Suprapubic skin (tissue), 4 donors: ENCODE measurements around the gene C16orf89. TPM values are rescaled to one million over a fixed set of nuclear protein-coding genes. Genes with fewer than 3 reads are reported as not detected.

Experiments used
- DNase-seq, 2 donors: peaks; one replicate each; pipeline ENCODE4 v3.0.0-alpha.2; 2019; ENCODE audit warnings: low spot score in 2 of 2
- H3K27ac ChIP-seq: fragments of 200-600 bp; sonication (generic); one replicate; pipeline ENCODE4 v1.5.1; 2019
- H3K27me3 ChIP-seq: fragments of 200-600 bp; sonication (generic); one replicate; pipeline ENCODE4 v1.5.1; 2019
- H3K36me3 ChIP-seq: fragments of 200-600 bp; sonication (generic); one replicate; pipeline ENCODE4 v1.5.1; 2019
- H3K4me1 ChIP-seq: fragments of 200-600 bp; sonication (generic); one replicate; pipeline ENCODE4 v1.5.1; 2019
- H3K4me3 ChIP-seq: fragments of 200-600 bp; sonication (generic); one replicate; pipeline ENCODE4 v1.5.1; 2019; ENCODE audit warnings: mild to moderate bottlenecking
- H3K9me3 ChIP-seq: fragments of 200-600 bp; sonication (generic); one replicate; pipeline ENCODE4 v1.5.1; 2019
- CTCF ChIP-seq, 2 donors: fragments of 200-600 bp in 1 of 2; fragments of 450-650 bp in 1 of 2; sonication (generic) in 1 of 2; IDR thresholded peaks; one replicate each; pipeline ENCODE4 v1.5.1; 2016 to 2019; ENCODE audit warnings: antibody characterized with exemption in 2 of 2, mild to moderate bottlenecking in 1 of 2, moderate library complexity in 1 of 2
- EP300 ChIP-seq: sonication (generic); formaldehyde crosslinking; IDR thresholded peaks from one replicate; pipeline ENCODE4 v1.6.1; 2017; ENCODE audit warnings: antibody characterized with exemption
- POLR2A ChIP-seq, 2 donors: fragments of 450-650 bp; IDR thresholded peaks; one replicate each; pipeline ENCODE4 v1.6.1; 2017; ENCODE audit warnings: antibody characterized with exemption in 2 of 2, mild to moderate bottlenecking in 2 of 2, moderate library complexity in 2 of 2
- POLR2AphosphoS5 ChIP-seq, 3 donors: sonication (generic); formaldehyde crosslinking; IDR thresholded peaks; one replicate each; pipeline ENCODE4 v1.6.1; 2017; ENCODE audit warnings: antibody characterized with exemption in 3 of 3
- WGBS: methylation state at CpG from one replicate; pipeline ENCODE4 v1.1.5; 2018; 5-methylcytosine and 5-hydroxymethylcytosine counted together
- total RNA-seq, 4 donors: library from RNA; depleted of rRNA; stranded (reverse); fragments of >200 nt; gene quantifications; one replicate each; pipeline ENCODE4 v1.1.0, GENCODE V29; 2016

Gene C16orf89
- total RNA-seq, 4 donors from 2014 or later: 1.6 TPM; not detected in 3

GRCh38 chr16:5062790-5063765, 2.7 kb downstream of the C16orf89 start:
- Histone ChIP-seq H3K4me1 (no peaks in the 10 kb centered on the region), H3K4me3 (no peak overlapping the region), H3K27ac (no peak overlapping the region), H3K27me3 (no peaks in the 10 kb centered on the region), H3K36me3 (no peaks in the 10 kb centered on the region), H3K9me3 (no peaks in the 10 kb centered on the region)
- WGBS: 61% methylated on average over 19 of the region's 19 CpGs
- no peak for DNase-seq
- TF ChIP-seq POLR2A (IDR thresholded peaks at IDR 0.05) (no peak), CTCF (IDR thresholded peaks at IDR 0.05) (no peak), EP300 (no peak), POLR2AphosphoS5 (IDR thresholded peaks at IDR 0.05) (no peak)

DNA sequence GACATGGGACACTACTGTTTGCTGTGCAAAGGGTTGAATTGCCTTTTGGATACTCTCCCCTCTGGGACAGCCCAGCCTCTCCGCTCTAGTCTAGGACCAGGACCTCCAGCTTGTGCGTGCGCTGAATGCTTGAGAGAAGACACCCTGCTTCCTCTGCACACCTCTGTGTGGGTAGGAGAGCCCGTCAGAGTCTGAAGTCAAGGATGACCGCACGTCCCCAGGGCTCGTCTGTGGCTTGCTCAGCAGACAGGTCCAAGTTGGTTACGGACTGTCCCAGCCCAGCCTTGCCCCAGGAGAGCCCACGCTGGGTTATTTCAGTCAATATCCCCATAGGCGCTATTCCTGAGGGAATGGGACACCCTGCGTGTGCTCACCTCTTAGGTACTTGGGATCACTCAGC, 3.7 kb downstream of the C16orf89 start:
- DNase-seq: no peak
- TF ChIP-seq POLR2AphosphoS5 (IDR thresholded peaks at IDR 0.05) (no peak), EP300 (no peak), POLR2A (IDR thresholded peaks at IDR 0.05) (no peak), CTCF (IDR thresholded peaks at IDR 0.05) (no peak)
- H3K9me3 ChIP-seq: no peaks in the 10 kb centered on the region
- H3K4me3 ChIP-seq: no peak overlapping the region
- WGBS: 77% methylated on average over 6 of the region's 11 CpGs
- no peaks in the 10 kb centered on the region for H3K4me1 ChIP-seq
- no peak overlapping the region for H3K27ac ChIP-seq
- no peaks in the 10 kb centered on the region for H3K27me3 ChIP-seq
- H3K36me3 ChIP-seq: no peaks in the 10 kb centered on the region

DNA sequence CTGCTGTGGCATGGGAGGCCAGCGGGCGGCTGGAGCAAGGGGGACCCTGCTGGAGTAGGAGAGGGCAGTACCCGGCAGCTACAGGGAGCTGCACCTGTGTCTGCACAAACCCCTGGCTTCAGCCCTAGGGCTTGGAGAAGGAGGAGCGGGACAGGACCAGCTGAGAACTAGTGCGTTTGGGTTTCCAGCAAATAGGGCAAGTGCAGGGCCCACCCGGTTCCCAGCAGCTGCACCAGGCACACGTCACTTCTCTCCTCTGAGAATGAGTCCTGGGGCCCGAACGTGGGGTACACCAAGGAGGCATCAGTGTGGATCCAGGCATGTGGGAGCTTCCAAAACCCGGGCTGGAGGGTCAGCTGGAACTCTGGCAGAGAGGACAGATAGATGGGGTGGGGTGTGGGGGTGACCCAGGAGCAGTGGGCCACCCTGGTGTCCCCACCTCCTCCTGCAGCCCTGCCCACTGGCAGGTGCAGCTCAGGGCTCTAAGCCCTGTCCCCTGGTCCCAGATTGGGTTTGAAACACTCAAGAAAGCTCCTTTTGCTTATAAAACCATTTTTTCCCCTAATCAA, 5.6 kb downstream of the C16orf89 start:
- Histone ChIP-seq H3K4me3 (no peak overlapping the region), H3K27ac (no peak overlapping the region), H3K36me3 (no peaks in the 10 kb centered on the region), H3K4me1 (no peaks in the 10 kb centered on the region), H3K9me3 (no peaks in the 10 kb centered on the region), H3K27me3 (no peaks in the 10 kb centered on the region)
- DNase-seq: no peak
- 90% methylated on average over 3 of the region's 10 CpGs for WGBS
- TF ChIP-seq POLR2AphosphoS5 (IDR thresholded peaks at IDR 0.05) (no peak), CTCF (IDR thresholded peaks at IDR 0.05) (no peak), EP300 (no peak), POLR2A (IDR thresholded peaks at IDR 0.05) (no peak)

GRCh38 chr16:5059386-5060072, 6.2 kb downstream of the C16orf89 start:
- TF ChIP-seq POLR2A (IDR thresholded peaks at IDR 0.05) (no peak), POLR2AphosphoS5 (IDR thresholded peaks at IDR 0.05) (no peak), EP300 (no peak), CTCF (IDR thresholded peaks at IDR 0.05) (no peak)
- no peaks in the 10 kb centered on the region for H3K36me3 ChIP-seq
- 81% methylated on average over 6 of the region's 6 CpGs for WGBS
- no peak overlapping the region for H3K4me3 ChIP-seq
- H3K9me3 ChIP-seq: no peaks in the 10 kb centered on the region
- DNase-seq: no peak
- no peak overlapping the region for H3K27ac ChIP-seq
- no peaks in the 10 kb centered on the region for H3K27me3 ChIP-seq
- H3K4me1 ChIP-seq: no peaks in the 10 kb centered on the region

DNA sequence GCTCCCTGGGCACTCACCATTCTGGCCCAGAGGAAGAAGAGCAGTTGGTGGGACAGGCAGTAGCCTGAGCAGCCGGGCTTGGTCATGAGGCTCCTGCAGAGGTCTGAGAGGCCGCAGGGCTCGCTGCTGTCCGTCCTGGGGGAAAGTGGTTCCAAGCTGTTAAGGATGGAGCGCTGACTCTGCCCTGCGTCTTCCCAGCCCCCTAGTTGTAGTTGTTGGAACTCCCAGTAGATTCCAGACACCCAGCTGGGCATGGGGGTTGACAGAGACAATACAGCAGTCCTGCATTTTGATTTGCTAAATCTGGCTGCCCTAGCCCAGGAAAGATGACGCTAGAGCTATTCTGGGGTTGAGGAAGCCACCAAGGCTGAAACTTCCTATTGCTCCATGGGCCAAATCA, 7.3 kb downstream of the C16orf89 start:
- Histone ChIP-seq H3K9me3 (no peaks in the 10 kb centered on the region), H3K27ac (no peak overlapping the region), H3K27me3 (no peaks in the 10 kb centered on the region), H3K36me3 (no peaks in the 10 kb centered on the region), H3K4me1 (no peaks in the 10 kb centered on the region), H3K4me3 (no peak overlapping the region)
- 57% methylated on average over 7 of the region's 7 CpGs for WGBS
- TF ChIP-seq POLR2AphosphoS5 (IDR thresholded peaks at IDR 0.05): no peak
- no peak for TF ChIP-seq POLR2A (IDR thresholded peaks at IDR 0.05)
- no peak for TF ChIP-seq CTCF (IDR thresholded peaks at IDR 0.05)
- TF ChIP-seq EP300: no peak
- DNase-seq: no peak
